HG02973 (cell line): Measurements from ENCODE around the gene HJURP.

Source experiments
- ATAC-seq: cut with Tn5 transposase; IDR thresholded peaks from one replicate; pipeline ENCODE4 v1.9.1; 2021; ENCODE audit warnings: moderate library complexity; ENCODE audit not compliant: unreplicated experiment

HJURP gene

DNA sequence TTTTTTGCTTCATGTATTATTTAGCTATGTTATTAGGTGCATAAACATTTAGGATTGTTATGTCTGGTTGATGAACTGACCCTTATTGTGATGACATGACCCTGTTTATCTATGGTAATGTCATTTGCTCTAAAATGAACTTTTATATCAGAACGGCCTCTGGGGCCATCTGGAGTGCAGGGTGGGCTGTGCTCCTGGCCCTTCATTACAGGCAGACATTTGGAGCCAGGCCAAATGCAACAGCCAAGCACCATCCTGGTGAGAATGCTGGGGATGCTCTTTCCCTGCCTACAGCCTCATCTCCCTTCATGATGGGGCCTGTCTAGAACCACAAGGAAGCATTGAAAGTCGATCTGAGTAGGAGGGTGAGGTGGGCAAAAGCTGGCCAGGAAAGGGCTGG lies 38.0 kb downstream of the HJURP start:
- ATAC-seq, result no peak

DNA sequence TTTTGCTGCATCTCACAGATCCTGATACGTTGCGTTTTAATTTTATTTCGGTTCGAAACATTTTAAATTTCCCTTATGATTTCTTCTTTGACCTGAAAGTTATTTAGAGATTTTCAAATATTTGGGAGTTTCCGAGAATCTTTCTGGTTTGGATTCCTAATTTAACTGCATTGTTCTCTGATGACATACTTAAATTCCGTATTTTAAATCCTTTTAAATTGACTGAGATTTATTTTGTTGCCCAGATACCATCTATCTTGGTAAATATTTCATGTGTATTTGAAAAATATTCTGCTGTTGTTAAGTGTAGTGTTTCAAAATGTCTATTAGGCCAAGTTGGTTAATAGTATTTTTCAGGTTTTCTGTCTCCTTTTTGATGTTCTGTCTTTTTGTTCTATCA lies 38.5 kb downstream of the HJURP start:
- no peak for ATAC-seq

- ATAC-seq, result no peak
Measured at GRCh38 chr2:233814056-233814835, 40.1 kb downstream of the HJURP start.

DNA sequence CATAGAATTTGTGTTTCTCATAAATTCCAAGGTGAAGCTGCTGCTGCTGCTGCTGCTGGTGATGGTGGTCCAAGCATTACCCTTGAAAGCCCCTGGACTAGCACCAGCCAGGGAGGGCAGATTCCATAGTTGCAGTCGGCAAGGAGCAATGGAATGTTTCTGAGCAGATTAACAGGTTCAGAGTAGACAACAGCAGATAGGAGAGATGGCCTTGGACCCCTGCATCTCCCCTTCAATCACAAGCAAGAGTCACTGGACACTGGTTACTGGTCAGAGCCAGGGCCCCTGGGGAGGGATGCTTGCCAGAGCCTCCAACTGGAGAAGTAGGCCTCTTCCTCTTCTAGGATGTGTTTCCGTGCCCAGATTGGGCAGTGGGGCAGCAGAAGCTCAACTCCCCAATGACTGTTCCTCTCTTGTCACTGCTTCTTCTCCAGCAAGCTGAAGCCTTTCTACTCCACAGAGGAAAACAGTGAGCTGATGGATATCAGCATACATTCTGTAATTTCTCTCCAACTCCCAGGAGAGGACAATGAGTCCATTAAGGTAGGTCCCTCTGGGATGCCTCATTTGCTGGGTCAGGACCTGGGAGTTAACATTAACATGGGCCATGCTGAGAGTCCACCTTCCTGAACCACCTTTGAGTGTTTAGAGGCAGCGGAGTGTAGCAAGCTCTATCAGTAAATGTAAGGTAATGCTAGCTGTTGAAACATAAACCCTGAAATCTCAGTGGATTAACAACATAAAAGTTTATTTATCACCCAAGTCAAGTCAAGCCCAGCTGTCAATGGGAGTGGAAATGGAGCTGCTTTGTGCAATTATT lies 40.9 kb downstream of the HJURP start:
- ATAC-seq, result no peak

DNA sequence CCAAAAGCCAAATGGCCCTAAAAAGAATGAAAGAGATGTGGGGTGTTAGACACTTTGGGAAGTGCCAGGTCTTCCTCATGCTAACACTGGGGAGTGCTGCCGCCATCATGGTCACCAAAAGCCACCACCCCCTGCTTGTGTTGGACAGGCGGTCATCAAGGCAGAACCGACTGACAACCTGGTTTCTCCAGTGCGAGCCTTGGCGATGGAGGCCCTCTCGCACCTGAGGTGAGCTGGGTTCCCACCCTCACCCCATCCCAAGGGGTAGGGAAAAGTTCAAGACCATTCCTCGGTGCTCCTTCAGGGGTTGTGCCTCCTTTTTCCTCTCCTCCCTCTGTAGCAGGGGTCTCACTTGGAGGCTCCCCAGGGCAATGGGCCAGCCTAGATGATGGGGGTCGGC lies 42.6 kb downstream of the HJURP start:
- ATAC-seq, result no peak

GRCh38 chr2:233811087-233811486 lies 43.2 kb downstream of the HJURP start:
- no peak for ATAC-seq

- no peak for ATAC-seq
Measured at GRCh38 chr2:233810385-233810784, 44.0 kb downstream of the HJURP start.

DNA sequence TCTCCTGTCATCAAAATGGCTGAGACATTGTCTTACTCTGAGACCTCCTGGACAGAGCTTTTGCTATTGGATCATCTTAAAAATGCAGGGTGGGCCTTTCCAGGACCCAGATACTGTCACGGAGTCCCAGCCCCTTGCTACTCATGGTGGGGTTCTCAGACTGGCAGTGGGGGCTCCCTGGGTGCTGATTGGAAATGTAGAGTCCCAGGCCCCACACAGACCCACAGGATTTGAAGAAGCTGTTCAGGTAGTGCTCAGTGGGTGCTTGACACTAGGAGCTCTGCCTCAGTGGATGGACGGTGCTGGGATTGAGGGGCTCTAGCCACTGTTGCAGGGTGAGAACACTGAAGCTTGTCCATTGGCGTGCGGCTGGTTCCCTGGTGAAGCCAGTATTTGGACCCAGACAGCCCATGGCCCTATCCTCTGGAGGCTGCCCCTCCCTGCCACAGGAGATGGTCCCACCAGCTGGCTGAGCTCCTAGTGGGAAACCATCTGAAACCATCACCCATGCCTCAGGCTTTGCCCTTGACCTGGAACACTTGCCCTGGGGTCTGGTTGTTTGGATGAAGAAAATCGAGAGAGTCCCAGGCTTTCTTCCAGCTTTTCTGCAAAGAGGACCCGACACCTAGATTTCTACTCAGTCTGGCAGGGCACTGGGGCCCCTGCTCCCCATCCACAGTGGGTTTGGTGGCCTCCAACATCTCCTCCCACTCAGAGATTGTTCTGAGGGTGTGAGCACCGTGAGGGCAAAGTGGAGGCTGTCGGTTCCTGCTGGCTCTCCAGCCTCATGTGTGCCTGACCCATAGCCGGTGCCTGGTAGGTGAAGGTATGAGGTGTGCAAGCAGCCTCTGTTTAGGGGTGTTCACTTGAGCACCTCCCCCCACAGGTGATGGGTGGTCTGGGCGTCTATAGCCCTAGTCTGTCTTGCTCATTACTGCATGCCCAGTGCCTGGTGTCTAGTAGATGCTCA lies 46.1 kb downstream of the HJURP start:
- no peak for ATAC-seq

DNA sequence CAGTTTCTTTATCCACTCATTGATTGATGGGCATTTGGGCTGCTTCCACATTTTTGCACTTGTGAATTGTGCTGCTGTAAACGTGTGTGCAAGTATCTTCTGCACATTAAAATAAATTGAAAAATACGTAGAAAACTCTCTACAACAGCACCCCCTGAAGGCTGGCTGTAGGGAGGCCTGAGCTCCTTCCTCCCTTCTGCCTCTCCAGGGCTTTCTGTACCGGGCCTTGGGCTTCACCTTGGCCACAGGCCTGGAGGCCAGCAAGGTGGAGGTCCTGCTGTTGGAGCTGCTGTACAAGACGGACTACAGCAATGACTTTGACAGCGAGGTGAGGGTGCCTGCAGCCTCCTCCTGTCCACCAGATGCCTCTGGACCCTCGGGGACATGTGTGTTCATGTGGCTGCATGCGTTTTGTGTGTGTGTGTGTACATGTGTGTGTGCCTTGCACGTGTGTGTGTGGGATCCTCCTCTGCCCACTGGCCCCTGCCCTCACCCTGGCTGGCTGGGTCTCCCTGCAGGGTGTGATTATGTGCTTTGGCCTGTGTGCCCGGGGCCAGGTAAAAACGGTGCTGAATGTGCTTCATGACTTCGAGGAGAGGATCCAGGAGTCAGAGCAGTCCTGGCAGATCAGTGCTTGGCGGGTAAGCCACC lies 47.0 kb downstream of the HJURP start:
- no peak for ATAC-seq

DNA sequence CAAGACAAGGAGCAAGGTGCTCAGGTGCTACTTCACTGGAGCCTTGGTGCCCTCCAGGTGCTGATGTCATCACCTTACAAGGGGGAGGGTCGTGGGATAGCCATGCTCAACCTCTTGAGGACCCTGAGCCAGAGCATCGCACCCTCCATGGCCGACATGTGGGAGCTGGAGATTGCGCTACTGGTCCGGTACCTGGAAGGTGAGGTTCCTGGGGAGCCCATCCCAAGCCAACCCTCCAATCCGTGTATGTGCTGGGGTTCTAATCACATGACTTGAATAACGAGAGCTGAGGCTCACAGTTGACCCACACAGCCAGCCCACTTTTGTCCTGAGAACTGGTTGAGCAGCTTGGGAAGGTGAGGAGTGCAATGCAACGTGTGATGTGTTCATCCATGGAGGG lies 50.3 kb downstream of the HJURP start:
- ATAC-seq, result no peak

- ATAC-seq, result no peak
Measured at GRCh38 chr2:233803292-233803911, 50.9 kb downstream of the HJURP start.

GRCh38 chr2:233802132-233802815 lies 52.1 kb downstream of the HJURP start:
- no peak for ATAC-seq

GRCh38 chr2:233801357-233802131 lies 52.8 kb downstream of the HJURP start:
- no peak for ATAC-seq

DNA sequence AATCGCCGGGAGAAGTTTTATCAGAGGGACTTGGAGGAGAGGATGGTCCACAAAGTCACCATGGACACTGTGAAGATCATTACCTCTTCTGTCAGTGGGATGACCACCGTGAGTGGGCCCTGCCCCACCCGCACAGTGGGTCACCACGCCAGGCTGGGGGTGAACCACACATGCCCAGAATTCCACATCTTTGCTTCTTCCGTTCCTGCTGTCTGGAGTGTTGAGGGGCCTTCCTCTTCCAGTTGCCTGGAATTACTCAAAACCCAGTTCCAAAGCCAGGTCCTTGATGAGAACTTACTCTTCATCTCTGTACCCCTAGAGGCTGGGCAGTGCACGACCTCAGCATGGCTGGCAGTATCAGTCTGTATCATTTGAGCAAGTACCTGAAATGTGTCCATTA lies 54.1 kb downstream of the HJURP start:
- no peak for ATAC-seq

DNA sequence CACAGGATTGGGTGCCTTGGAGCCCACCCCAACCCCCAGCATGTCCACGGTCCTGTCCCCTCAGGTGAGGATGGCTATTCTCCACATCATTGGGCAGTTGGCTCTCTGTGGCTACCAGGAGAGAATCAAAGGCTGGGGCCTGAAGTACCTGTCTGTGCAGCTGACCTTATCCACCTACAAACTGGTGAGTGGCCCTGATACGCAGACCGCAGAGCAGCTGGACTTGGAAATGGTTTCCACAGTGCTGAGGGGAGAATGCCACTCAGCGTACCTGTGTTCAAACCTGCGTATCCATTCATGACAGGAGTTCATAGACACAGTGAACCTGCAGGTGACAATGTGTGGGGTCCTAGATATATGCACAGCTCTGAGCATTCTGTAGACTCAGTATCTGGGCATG lies 54.6 kb downstream of the HJURP start:
- no peak for ATAC-seq

DNA sequence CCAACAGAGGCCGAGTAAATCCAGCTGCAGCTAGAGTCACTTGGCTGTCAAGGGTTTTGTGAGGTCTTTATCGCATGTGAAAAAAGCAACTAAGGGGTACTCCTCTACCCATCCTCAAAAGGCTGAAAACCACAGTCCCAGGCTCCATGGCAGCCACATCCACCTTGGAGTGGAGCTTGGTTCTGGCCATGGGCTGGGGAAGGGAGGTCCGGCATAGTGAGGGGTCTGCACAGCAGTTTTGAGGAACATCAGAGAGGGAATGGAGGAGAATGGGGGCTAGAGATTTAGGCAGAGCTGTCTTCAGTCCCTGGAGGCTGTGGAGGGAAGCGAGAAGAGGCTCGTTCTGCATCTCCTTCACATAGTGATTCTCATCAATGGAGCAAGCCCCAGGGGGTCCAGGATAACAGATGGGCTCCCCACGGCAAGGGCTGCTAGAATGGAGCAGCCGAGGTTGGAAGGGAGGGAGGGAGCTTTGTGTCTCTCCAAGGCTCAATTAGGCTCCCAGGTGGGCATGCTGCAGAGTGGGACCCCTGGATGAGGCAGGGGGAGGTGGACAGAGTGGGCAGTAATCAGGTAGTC lies 55.2 kb downstream of the HJURP start:
- no peak for ATAC-seq

DNA sequence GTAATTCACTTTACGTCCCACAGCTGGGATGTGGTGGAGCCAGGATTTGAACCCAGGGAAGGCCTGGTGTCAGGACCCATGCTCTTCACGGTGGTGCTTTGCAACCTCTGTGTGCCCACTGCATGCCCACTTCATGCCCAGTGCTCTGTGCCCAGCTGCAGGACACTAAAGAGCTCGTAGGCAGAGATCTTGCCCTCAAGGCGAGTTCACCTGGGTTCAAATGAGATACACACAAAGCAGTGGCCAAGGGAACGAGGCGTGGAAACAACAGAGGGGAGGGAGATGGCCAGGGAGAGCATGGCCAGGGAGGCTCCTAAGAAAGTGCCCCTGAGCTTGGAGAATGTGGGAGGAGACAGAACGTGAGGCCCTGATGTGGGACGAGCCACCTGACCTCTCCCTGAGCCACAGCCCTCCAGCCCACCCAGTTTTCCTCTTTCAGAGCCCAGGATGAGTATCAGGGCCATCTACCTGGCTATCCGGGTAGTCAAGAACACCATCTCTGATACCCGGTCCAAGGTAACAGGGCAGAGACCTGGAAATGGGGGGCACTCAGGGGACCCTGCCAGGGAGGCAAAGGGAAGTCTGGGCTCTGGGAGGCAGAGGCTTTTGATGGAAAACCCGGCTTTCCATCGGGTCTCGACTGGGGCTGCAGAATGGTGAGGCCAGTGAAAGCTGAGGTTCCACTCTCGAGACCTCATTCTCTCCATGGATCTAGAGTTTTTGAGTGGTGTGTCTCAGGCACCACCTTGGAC lies 55.8 kb downstream of the HJURP start:
- no peak for ATAC-seq

- ATAC-seq, result no peak
Measured at GRCh38 chr2:233796254-233796653, 58.1 kb downstream of the HJURP start.
